Skeletal muscle tissue (tissue), 4 donors: Measurements from ENCODE around the gene FOXP1. TPM values are rescaled to one million over a fixed set of nuclear protein-coding genes. Genes with fewer than 3 reads are reported as not detected.

Experiments used
- H3K27ac ChIP-seq: one replicate; pipeline ENCODE4 v1.7.0; 2013; ENCODE audit warnings: mild to moderate bottlenecking, low read depth, low read length, inconsistent platforms
- H3K27me3 ChIP-seq, 3 donors: one replicate each; pipeline ENCODE4 v1.7.0; 2013; ENCODE audit warnings: low read length in 3 of 3; ENCODE audit not compliant: control insufficient read depth in 3 of 3, insufficient read depth in 3 of 3
- H3K36me3 ChIP-seq, 3 donors: one replicate each; pipeline ENCODE4 v1.7.0; 2013; ENCODE audit warnings: low read length in 3 of 3; ENCODE audit not compliant: control insufficient read depth in 3 of 3, insufficient read depth in 3 of 3
- H3K4me1 ChIP-seq, 3 donors: one replicate each; pipeline ENCODE4 v1.7.0; 2013; ENCODE audit warnings: low read length in 3 of 3, mild to moderate bottlenecking in 3 of 3; ENCODE audit not compliant: control insufficient read depth in 3 of 3, insufficient read depth in 3 of 3
- H3K4me3 ChIP-seq, 3 donors: one replicate each; pipeline ENCODE4 v1.7.0; 2013; ENCODE audit warnings: low read length in 3 of 3
- H3K9ac ChIP-seq, 3 donors: one replicate each; pipeline ENCODE4 v1.7.0; 2013; ENCODE audit warnings: low read length in 3 of 3, mild to moderate bottlenecking in 3 of 3, moderate library complexity in 2 of 3, low read depth in 1 of 3
- H3K9me3 ChIP-seq, 3 donors: one replicate each; pipeline ENCODE4 v1.7.0; 2013; ENCODE audit warnings: low read length in 3 of 3; ENCODE audit not compliant: control insufficient read depth in 3 of 3
- total RNA-seq: library from RNA; depleted of rRNA; stranded (reverse); fragments of >200 nt; gene quantifications from one replicate; pipeline ENCODE4 v1.2.3, GENCODE V29; 2014
- donor health status: Osteomylitis.

FOXP1 gene
- total RNA-seq, 1 donor from 2014 or later: 36.0 TPM

- no peak overlapping the region for H3K27ac ChIP-seq
- H3K4me3 ChIP-seq: no peak overlapping the region
- H3K27me3 ChIP-seq: no peaks in the 10 kb centered on the region
- peaks cover 7 to 12% (median 9%) of the 10 kb centered on the region in 3 donors for H3K4me1 ChIP-seq
- no peaks in the 10 kb centered on the region for H3K36me3 ChIP-seq
- no peak overlapping the region for H3K9ac ChIP-seq
- H3K9me3 ChIP-seq: no peaks in the 10 kb centered on the region
Measured at GRCh38 chr3:71568207-71568606, 15.3 kb downstream of the FOXP1 start.

GRCh38 chr3:71566776-71567175 lies 16.8 kb downstream of the FOXP1 start:
- no peak overlapping the region for H3K27ac ChIP-seq
- H3K9ac ChIP-seq: no peak overlapping the region
- H3K4me1 ChIP-seq: peaks cover 7 to 12% (median 9%) of the 10 kb centered on the region in 3 donors
- H3K4me3 ChIP-seq: no peak overlapping the region
- no peaks in the 10 kb centered on the region for H3K27me3 ChIP-seq
- no peaks in the 10 kb centered on the region for H3K9me3 ChIP-seq
- peaks cover 0 to 3% (median 0%) of the 10 kb centered on the region in 3 donors for H3K36me3 ChIP-seq

GRCh38 chr3:71565976-71566375 lies 17.6 kb downstream of the FOXP1 start:
- Histone ChIP-seq H3K27ac (peak overlapping the region; percentile 32), H3K4me3 (no peak overlapping the region), H3K27me3 (no peaks in the 10 kb centered on the region), H3K9me3 (no peaks in the 10 kb centered on the region), H3K36me3 (peaks cover 0 to 3% (median 0%) of the 10 kb centered on the region in 3 donors), H3K9ac (no peak overlapping the region), H3K4me1 (peaks cover 7 to 12% (median 9%) of the 10 kb centered on the region in 3 donors)

GRCh38 chr3:71565316-71565715 lies 18.2 kb downstream of the FOXP1 start:
- peaks cover 7 to 12% (median 9%) of the 10 kb centered on the region in 3 donors for H3K4me1 ChIP-seq
- no peaks in the 10 kb centered on the region for H3K27me3 ChIP-seq
- H3K27ac ChIP-seq: no peak overlapping the region
- peaks cover 0 to 3% (median 0%) of the 10 kb centered on the region in 3 donors for H3K36me3 ChIP-seq
- no peaks in the 10 kb centered on the region for H3K9me3 ChIP-seq
- no peak overlapping the region for H3K9ac ChIP-seq
- no peak overlapping the region for H3K4me3 ChIP-seq

- H3K9me3 ChIP-seq: no peaks in the 10 kb centered on the region
- H3K27me3 ChIP-seq: no peaks in the 10 kb centered on the region
- no peak overlapping the region for H3K27ac ChIP-seq
- H3K9ac ChIP-seq: no peak overlapping the region
- no peak overlapping the region for H3K4me3 ChIP-seq
- peaks cover 0 to 3% (median 0%) of the 10 kb centered on the region in 3 donors for H3K36me3 ChIP-seq
- H3K4me1 ChIP-seq: peaks cover 7 to 12% (median 9%) of the 10 kb centered on the region in 3 donors
Measured at GRCh38 chr3:71564361-71564760, 19.2 kb downstream of the FOXP1 start.

- Histone ChIP-seq H3K27me3 (no peaks in the 10 kb centered on the region), H3K27ac (no peak overlapping the region), H3K4me3 (no peak overlapping the region), H3K4me1 (peaks cover 7 to 12% (median 9%) of the 10 kb centered on the region in 3 donors), H3K36me3 (peaks cover 0 to 3% (median 0%) of the 10 kb centered on the region in 3 donors), H3K9ac (no peak overlapping the region), H3K9me3 (no peaks in the 10 kb centered on the region)
Measured at GRCh38 chr3:71563827-71564226, 19.7 kb downstream of the FOXP1 start.

- Histone ChIP-seq H3K27ac (no peak overlapping the region), H3K4me3 (no peak overlapping the region), H3K36me3 (peaks cover 0 to 6% (median 0%) of the 10 kb centered on the region in 3 donors), H3K9ac (no peak overlapping the region), H3K27me3 (no peaks in the 10 kb centered on the region), H3K4me1 (peaks cover 7 to 12% (median 9%) of the 10 kb centered on the region in 3 donors), H3K9me3 (no peaks in the 10 kb centered on the region)
Measured at GRCh38 chr3:71562938-71563337, 20.6 kb downstream of the FOXP1 start.

GRCh38 chr3:71560665-71561064 lies 22.9 kb downstream of the FOXP1 start:
- Histone ChIP-seq H3K27me3 (no peaks in the 10 kb centered on the region), H3K36me3 (peaks cover 0 to 6% (median 0%) of the 10 kb centered on the region in 3 donors), H3K9ac (no peak overlapping the region), H3K4me1 (peaks cover 7 to 12% (median 9%) of the 10 kb centered on the region in 3 donors), H3K9me3 (no peaks in the 10 kb centered on the region), H3K27ac (no peak overlapping the region), H3K4me3 (no peak overlapping the region)

- Histone ChIP-seq H3K9ac (no peak overlapping the region), H3K4me3 (no peak overlapping the region), H3K4me1 (peaks cover 3 to 5% (median 4%) of the 10 kb centered on the region in 3 donors), H3K27me3 (no peaks in the 10 kb centered on the region), H3K9me3 (no peaks in the 10 kb centered on the region), H3K27ac (no peak overlapping the region), H3K36me3 (peaks cover 0 to 6% (median 0%) of the 10 kb centered on the region in 3 donors)
Measured at GRCh38 chr3:71559578-71560162, 23.9 kb downstream of the FOXP1 start.

GRCh38 chr3:71559021-71559420 lies 24.5 kb downstream of the FOXP1 start:
- H3K36me3 ChIP-seq: peaks cover 0 to 6% (median 0%) of the 10 kb centered on the region in 3 donors
- H3K4me1 ChIP-seq: peaks cover 0 to 4% (median 0%) of the 10 kb centered on the region in 3 donors
- H3K4me3 ChIP-seq: no peak overlapping the region
- no peaks in the 10 kb centered on the region for H3K27me3 ChIP-seq
- H3K9ac ChIP-seq: no peak overlapping the region
- H3K27ac ChIP-seq: no peak overlapping the region
- no peaks in the 10 kb centered on the region for H3K9me3 ChIP-seq
